Measurements from ENCODE around the gene ZCCHC3.
"Not testable (repeated sequence)": the region's sequence is repeated elsewhere in the genome, so short reads cannot be mapped to it uniquely, and the experiment has no call there.

Gene ZCCHC3, protein sequence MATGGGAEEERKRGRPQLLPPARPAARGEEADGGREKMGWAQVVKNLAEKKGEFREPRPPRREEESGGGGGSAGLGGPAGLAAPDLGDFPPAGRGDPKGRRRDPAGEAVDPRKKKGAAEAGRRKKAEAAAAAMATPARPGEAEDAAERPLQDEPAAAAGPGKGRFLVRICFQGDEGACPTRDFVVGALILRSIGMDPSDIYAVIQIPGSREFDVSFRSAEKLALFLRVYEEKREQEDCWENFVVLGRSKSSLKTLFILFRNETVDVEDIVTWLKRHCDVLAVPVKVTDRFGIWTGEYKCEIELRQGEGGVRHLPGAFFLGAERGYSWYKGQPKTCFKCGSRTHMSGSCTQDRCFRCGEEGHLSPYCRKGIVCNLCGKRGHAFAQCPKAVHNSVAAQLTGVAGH

DNA sequence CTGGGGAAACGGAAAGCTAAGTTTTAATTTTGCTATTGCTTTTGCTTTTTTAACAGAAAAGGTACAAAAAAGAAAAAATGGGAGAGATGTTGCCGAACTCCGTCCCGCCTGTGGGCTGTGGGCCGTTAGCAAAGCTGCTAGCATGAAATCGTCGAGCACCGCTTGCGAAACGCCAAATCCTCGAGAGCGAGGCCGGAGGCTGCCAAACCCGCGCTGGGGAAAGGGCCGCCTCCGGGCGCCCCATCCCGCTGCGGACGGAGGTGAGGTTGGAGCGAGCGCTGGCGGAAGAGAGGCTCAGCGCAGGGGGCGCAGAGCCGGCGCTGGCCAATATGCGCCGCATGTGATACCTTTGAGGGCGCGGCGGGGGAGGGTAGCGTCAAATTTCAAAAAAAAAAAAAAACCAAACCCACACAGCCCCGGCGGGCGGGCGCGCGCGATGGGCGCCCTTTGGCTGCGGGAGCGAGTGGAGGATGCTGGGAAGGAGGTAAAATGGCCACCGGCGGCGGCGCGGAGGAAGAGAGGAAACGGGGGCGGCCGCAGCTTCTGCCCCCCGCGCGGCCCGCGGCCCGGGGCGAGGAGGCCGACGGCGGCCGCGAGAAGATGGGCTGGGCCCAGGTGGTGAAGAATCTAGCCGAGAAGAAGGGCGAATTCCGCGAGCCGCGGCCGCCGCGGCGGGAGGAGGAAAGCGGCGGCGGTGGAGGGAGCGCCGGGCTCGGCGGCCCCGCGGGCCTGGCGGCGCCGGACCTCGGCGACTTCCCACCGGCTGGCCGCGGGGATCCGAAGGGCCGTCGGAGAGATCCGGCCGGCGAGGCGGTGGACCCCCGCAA, at the start of gene ZCCHC3:
TSS of gene ZCCHC3 (plus strand) at position 473 of the 827 bp plus-strand sequence. CDS start at position 490, 17 bp downstream.
- DNase-seq (ENCODE audit: low read depth) = peak; percentile 71
- peak; percentile 4 for TF ChIP-seq CTCF (conservative IDR thresholded peaks at IDR 0.05; ENCODE audit: low read depth, low read length)
- peak within 1 kb of the TSS; percentile 95 for H3K4me3 ChIP-seq (ENCODE audit: low read length)

- no peak for DNase-seq (ENCODE audit: low read depth)
- no peak for TF ChIP-seq CTCF (conservative IDR thresholded peaks at IDR 0.05; ENCODE audit: low read depth, low read length)
Measured at GRCh38 chr20:251354-251753, 46.0 kb upstream of the ZCCHC3 start.

DNA sequence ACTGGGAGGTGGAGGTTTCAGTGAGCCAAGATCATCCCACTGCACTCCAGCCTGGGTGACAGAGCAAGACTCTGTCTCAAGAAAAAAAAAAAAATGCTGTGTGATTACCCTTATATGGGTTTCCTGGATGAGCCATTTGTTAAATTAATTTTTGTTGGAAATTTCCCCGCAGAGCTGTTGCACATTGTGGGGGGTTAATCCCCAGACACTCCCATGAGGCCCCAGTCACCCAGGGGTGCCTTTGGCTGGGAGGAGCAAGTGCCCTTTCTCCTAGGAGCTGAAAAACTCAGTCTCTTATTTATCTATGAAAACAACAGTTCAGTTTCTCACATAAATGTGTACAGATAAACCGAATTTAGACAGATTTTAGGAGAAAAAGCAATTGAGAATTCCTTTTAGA, 44.6 kb upstream of the ZCCHC3 start:
- TF ChIP-seq CTCF (conservative IDR thresholded peaks at IDR 0.05; ENCODE audit: low read depth, low read length) = no peak
- no peak overlapping the region for H3K4me3 ChIP-seq (ENCODE audit: low read length)
- DNase-seq (ENCODE audit: low read depth) = no peak

More at GRCh38 chr20:251354-251753, 46.0 kb upstream of the ZCCHC3 start:
- no peak overlapping the region for H3K4me3 ChIP-seq (ENCODE audit: low read length)

DNA sequence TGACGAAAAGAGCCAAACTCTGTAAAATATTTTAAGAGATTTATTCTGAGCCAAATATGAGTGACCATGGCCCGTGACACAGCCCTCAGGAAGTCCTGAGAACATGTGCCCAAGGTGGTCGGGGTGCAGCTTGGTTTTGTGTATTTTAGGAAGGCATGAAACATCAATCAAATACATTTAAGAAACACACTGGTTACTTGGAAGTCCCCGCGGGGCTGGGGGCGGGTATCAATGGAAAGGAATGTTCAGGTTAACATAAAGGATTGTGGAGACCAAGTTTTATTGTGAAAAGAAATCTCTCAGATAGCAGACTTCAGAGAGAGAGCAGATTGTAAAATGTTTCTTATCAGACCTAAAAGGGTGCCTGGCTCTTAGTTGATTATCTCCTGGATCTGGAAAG, 43.9 kb upstream of the ZCCHC3 start:
- not testable (repeated sequence) for H3K4me3 ChIP-seq (ENCODE audit: low read length)

DNA sequence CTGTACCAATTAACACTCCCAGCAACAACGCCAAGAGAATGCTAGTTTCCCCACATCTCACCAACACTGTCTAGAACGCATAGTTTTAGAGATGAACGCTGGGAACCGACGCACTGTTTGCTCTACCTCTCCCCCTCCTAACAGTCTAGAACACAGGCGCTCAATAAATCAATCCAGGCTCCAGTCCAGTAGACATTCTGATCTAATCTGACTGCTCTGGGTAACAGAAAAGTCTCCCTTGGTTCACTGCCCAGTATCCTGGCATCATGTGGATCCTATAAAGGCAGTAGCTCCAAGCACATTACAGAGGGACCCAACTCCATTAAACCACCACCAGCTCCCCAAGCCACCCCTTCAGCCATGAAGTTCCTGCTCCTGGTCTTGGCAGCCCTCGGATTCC, 40.0 kb upstream of the ZCCHC3 start, which contains the start of gene DEFB132:
TSS of gene DEFB132 (plus strand) at position 306 of the 400 bp plus-strand sequence. CDS start at position 361, 55 bp downstream.
- no peak for DNase-seq (ENCODE audit: low read depth)
- TF ChIP-seq CTCF (conservative IDR thresholded peaks at IDR 0.05; ENCODE audit: low read depth, low read length) = no peak
- no peak within 1 kb of the TSS for H3K4me3 ChIP-seq (ENCODE audit: low read length)

More for the DNA sequence above, 43.9 kb upstream of the ZCCHC3 start:
- DNase-seq (ENCODE audit: low read depth) = not testable (repeated sequence)

DNA sequence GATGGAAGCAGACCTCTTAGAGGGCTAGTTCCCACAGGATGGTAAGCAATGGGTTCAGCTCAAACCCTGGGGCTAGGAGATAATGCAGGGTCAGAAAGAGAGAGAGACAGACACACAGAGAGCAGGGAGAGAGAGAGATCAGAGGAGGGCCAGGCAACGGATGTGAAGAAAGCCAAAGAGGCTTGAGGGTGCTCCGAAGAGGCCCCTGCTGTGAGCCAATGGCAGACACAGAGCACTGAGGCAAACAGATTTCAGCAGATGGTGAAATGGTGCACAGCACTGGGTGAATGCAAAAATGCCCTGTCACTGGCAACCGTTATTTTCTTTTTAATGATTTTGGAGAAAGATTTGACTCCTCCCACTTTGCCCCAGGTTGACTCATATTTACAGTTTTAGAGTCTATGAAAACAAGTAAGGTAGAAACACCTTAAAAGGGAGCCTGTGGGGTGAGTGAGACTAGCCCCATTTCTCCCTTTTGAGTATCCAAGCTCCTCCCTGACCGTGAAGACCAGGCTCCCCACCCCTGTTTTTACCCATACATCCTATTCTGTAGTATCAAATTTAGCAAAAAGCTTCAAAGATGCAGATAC, 39.0 kb upstream of the ZCCHC3 start:
- H3K4me3 ChIP-seq (ENCODE audit: low read length) = no peak overlapping the region
- no peak for DNase-seq (ENCODE audit: low read depth)
- TF ChIP-seq CTCF (conservative IDR thresholded peaks at IDR 0.05; ENCODE audit: low read depth, low read length) = no peak

DNA sequence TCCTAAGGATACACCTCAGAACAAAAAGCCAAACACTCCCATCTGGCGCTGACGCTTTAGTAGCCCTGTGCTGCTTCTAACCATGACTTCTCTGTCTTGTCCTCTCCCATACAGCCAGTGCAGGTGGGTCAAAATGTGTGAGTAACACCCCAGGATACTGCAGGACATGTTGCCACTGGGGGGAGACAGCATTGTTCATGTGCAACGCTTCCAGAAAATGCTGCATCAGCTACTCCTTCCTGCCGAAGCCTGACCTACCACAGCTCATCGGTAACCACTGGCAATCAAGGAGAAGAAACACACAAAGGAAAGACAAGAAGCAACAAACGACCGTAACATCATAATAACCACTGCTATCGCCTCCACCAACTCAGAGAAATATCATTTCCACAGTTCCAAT, 38.4 kb upstream of the ZCCHC3 start:
- peak; percentile 27 for TF ChIP-seq CTCF (conservative IDR thresholded peaks at IDR 0.05; ENCODE audit: low read depth, low read length)
- DNase-seq (ENCODE audit: low read depth) = no peak
- no peak overlapping the region for H3K4me3 ChIP-seq (ENCODE audit: low read length)

Measured in retinal pigment epithelial cell (primary cell).